Endothelial cell of umbilical vein (primary cell): ENCODE measurements around the gene SRP68. TPM values are rescaled to one million over a fixed set of nuclear protein-coding genes. Genes with fewer than 3 reads are reported as not detected.

Experiments used
- BruUV-seq: library from RNA; stranded (reverse); fragments of 400-500 nt; replicated peaks from 2 replicates; lab custom pipeline; 2021; lab: Mats Ljungman, UMichigan
- CTCF ChIA-PET: fragments of 300-600, 350-600 bp; sonication (Branson Sonifier 250); formaldehyde crosslinking; loops from one replicate; lab custom pipeline; 2021; ENCODE audit warnings: antibody characterized with exemption, inconsistent platforms; lab: Charles Lee
- POLR2A ChIA-PET: fragments of 300-600, 350-600 bp; sonication (Branson Sonifier 250); formaldehyde crosslinking; loops from one replicate; lab custom pipeline; 2021; ENCODE audit warnings: antibody characterized with exemption, inconsistent platforms; lab: Charles Lee
- DNase-seq: peaks from one replicate; pipeline ENCODE4 v3.0.0-alpha.2; 2011; ENCODE audit warnings: low read depth, low spot score
- FAIRE-seq: peaks from 2 replicates; lab custom pipeline; 2011; peaks lifted over from hg19 to GRCh38; lab: Jason Lieb, UNC
- H2AFZ ChIP-seq: 2 replicates; pipeline ENCODE4 v1.6.0; 2012; ENCODE audit warnings: low read depth, low read length, control low read depth, inconsistent platforms
- H3K27ac ChIP-seq: 2 replicates; pipeline ENCODE4 v1.5.1; 2011; ENCODE audit warnings: low read depth, mild to moderate bottlenecking, control low read depth, low read length, moderate library complexity; ENCODE audit not compliant: insufficient read depth
- H3K27me3 ChIP-seq, 2 experiments: 2 replicates each; pipeline versions ENCODE4 v1.6.0 to v1.6.1; 2011; ENCODE audit warnings: low read length in 2 of 2, mixed read lengths in 1 of 2; ENCODE audit not compliant: control insufficient read depth in 2 of 2, insufficient read depth in 2 of 2
- H3K36me3 ChIP-seq, 2 experiments: 2 replicates in 1 of 2; 3 replicates in 1 of 2; pipeline ENCODE4 v1.5.1; 2011; ENCODE audit warnings: low read length in 2 of 2, mild to moderate bottlenecking in 1 of 2, moderate library complexity in 1 of 2; ENCODE audit not compliant: control insufficient read depth in 2 of 2, insufficient read depth in 2 of 2; ENCODE audit errors: extremely low read depth in 1 of 2
- H3K4me1 ChIP-seq: 3 replicates; pipeline ENCODE4 v1.5.1; 2011; ENCODE audit warnings: mild to moderate bottlenecking, low read length; ENCODE audit not compliant: control insufficient read depth, insufficient read depth; ENCODE audit errors: extremely low read depth
- H3K4me2 ChIP-seq: 2 replicates; pipeline ENCODE4 v1.6.1; 2011; ENCODE audit warnings: low read length, control low read depth, mixed read lengths; ENCODE audit not compliant: insufficient read depth
- H3K4me3 ChIP-seq, 3 experiments: fragments of 200-600 bp in 1 of 3; sonication (generic), shearing (Covaris generic) in 1 of 3; replicated peaks in 1 of 3; 2 replicates each; pipeline ENCODE4 v1.5.1; 2011 to 2016; ENCODE audit warnings: control low read depth in 3 of 3, low read length in 3 of 3, mild to moderate bottlenecking in 2 of 3, inconsistent platforms in 1 of 3, low read depth in 1 of 3, moderate library complexity in 1 of 3; ENCODE audit not compliant: insufficient read depth in 1 of 3
- H3K79me2 ChIP-seq: 2 replicates; pipeline ENCODE4 v1.6.0; 2012; ENCODE audit warnings: low read length, inconsistent platforms; ENCODE audit not compliant: control insufficient read depth, insufficient read depth
- H3K9ac ChIP-seq: replicated peaks from 2 replicates; pipeline ENCODE3; 2011; ENCODE audit warnings: low read length, control low read depth; ENCODE audit not compliant: insufficient read depth; ENCODE audit errors: extremely low read depth
- H3K9me1 ChIP-seq: replicated peaks from 3 replicates; pipeline ENCODE4 v1.6.0; 2011; ENCODE audit warnings: mild to moderate bottlenecking, low read length; ENCODE audit not compliant: control insufficient read depth, insufficient read depth; ENCODE audit errors: extremely low read depth
- H3K9me3 ChIP-seq: replicated peaks from 2 replicates; pipeline ENCODE4 v1.5.1; 2012; ENCODE audit warnings: low read length, inconsistent platforms; ENCODE audit not compliant: control insufficient read depth, insufficient read depth
- H4K20me1 ChIP-seq: replicated peaks from 2 replicates; pipeline ENCODE3; 2011; ENCODE audit warnings: mild to moderate bottlenecking, low read length; ENCODE audit not compliant: control insufficient read depth, insufficient read depth; ENCODE audit errors: extremely low read depth
- EZH2 ChIP-seq: IDR thresholded peaks from 2 replicates; pipeline ENCODE4 v1.6.1; 2012; ENCODE audit warnings: borderline replicate concordance, low read depth, mild to moderate bottlenecking, moderate library complexity, low read length, inconsistent platforms; ENCODE audit not compliant: severe bottlenecking
- FOS ChIP-seq: IDR thresholded peaks from 2 replicates; pipeline ENCODE4 v1.6.1; 2011; ENCODE audit warnings: mild to moderate bottlenecking, low read length, moderate library complexity, borderline replicate concordance; ENCODE audit not compliant: insufficient read depth
- GATA2 ChIP-seq: IDR thresholded peaks from 2 replicates; pipeline ENCODE4 v1.7.0; 2011; ENCODE audit warnings: low read depth, mild to moderate bottlenecking, moderate library complexity, mixed read lengths, low read length; ENCODE audit not compliant: insufficient read length, insufficient read depth
- JUN ChIP-seq: IDR thresholded peaks from 2 replicates; pipeline ENCODE4 v1.6.1; 2011; ENCODE audit warnings: borderline replicate concordance, low read depth; ENCODE audit not compliant: insufficient read length, insufficient read depth
- MYC ChIP-seq: IDR thresholded peaks from one replicate; pipeline ENCODE4 v1.6.1; 2011; ENCODE audit warnings: mild to moderate bottlenecking, low read depth, low read length
- POLR2A ChIP-seq: IDR thresholded peaks from 2 replicates; pipeline ENCODE4 v1.6.1; 2012; ENCODE audit warnings: low read depth, mild to moderate bottlenecking, control low read depth, low read length
- POLR2AphosphoS5 ChIP-seq: IDR thresholded peaks from 2 replicates; pipeline ENCODE4 v1.6.1; 2012; ENCODE audit warnings: low read depth, mild to moderate bottlenecking, control low read depth, low read length, moderate library complexity; ENCODE audit not compliant: insufficient read depth
- dilution Hi-C: fragments of 300-500 bp; cut with MboI; formaldehyde crosslinking; loops from one replicate; pipeline ENCODE4 v1.15.0; 2019; ENCODE audit warnings: low sequenced_read_pairs; ENCODE audit not compliant: extremely low pct_ligation_motif_present
- intact Hi-C: fragments of 100-400 bp; cut with micrococcal nuclease; formaldehyde crosslinking; loops from one replicate; pipeline ENCODE4 v1.10.0; 2022
- polyA plus RNA-seq, 4 experiments: library from polyadenylated mRNA; depleted of rRNA in 3 of 4; stranded (reverse) in 3 of 4; unstranded in 1 of 4; fragments of >200 nt; gene quantifications; 2 replicates each; pipeline versions ENCODE4 v1.2.1 to v1.2.3, GENCODE V29; 2011 to 2012; ENCODE audit warnings: missing spikeins in 1 of 4
- total RNA-seq: library from RNA; stranded (reverse); gene quantifications from 2 replicates; pipeline ENCODE4 v1.2.3, GENCODE V29; 2021
- TF ChIP-seq, protein P1 (sequence below), 2 donors: IDR thresholded peaks; 1 replicate in 1 of 2; 2 replicates in 1 of 2; pipeline ENCODE4 v1.5.1; 2011; ENCODE audit warnings: low read length in 2 of 2, mild to moderate bottlenecking in 2 of 2, moderate library complexity in 2 of 2, control low read depth in 1 of 2, inconsistent platforms in 1 of 2, low read depth in 1 of 2; ENCODE audit not compliant: insufficient read depth in 1 of 2; ENCODE audit errors: extremely low read depth in 1 of 2
- TF ChIP-seq, protein P2 (sequence below): IDR thresholded peaks from 2 replicates; pipeline ENCODE4 v1.6.1; 2011; ENCODE audit not compliant: insufficient read depth, insufficient read length

The SRP68 gene
- total and polyA plus RNA-seq, 2 donors (not counting 3 experiments of a cell fraction or from before 2014, with no cell fraction given) = 64.6 to 81.7 TPM

DNA sequence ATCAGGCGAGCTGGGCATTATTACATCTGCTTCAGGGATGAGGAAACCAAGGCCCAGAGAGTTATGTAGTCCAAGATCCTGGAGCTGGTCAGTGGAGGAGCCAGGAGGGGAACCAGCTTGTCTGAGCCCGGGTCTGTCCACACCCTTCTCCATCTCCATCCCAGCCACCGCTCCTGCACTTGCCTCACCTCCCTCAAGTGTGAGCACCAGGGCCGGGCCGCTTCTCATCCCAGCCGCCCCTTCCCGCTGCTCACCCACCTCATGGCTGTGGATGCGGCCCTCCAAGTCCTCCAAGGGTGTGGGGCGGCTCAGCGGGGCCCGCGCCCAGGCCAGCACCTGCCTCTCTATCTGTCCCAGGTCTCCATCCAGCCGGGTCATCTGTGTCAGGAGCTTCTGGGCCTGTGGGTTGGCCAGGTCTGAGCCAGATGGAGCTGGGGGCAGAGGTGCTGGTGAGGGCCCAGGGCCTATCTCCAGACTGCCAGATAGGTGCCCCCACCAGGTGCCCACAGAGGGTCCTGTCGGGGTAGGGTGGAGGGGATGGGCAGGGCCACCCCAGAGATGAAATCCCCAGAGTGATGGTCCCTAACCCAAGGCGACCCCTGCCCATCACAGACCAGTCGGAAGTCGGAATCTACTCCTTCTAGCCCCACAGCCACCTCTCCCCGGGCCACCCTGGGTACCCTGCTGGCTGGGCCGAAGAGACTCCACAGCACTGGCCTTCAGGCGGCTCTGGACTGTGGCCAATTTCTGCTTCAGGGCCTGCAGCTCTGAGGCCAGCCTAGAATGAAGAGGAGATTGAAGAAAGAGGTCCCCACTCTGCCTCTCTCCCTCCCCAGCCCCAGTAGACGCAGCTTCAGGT, 54.6 kb downstream of the SRP68 start:
- no peak overlapping the region for H3K27ac ChIP-seq
- DNase-seq (no peak), FAIRE-seq (no peak)
- no peak overlapping the region for H3K4me2 ChIP-seq
- POLR2A ChIA-PET = no interaction called here
- H3K9ac ChIP-seq = no peak overlapping the region
- no peak overlapping the region for H3K4me3 ChIP-seq
- no peak for TF ChIP-seq FOS
- TF ChIP-seq, protein P1, sequence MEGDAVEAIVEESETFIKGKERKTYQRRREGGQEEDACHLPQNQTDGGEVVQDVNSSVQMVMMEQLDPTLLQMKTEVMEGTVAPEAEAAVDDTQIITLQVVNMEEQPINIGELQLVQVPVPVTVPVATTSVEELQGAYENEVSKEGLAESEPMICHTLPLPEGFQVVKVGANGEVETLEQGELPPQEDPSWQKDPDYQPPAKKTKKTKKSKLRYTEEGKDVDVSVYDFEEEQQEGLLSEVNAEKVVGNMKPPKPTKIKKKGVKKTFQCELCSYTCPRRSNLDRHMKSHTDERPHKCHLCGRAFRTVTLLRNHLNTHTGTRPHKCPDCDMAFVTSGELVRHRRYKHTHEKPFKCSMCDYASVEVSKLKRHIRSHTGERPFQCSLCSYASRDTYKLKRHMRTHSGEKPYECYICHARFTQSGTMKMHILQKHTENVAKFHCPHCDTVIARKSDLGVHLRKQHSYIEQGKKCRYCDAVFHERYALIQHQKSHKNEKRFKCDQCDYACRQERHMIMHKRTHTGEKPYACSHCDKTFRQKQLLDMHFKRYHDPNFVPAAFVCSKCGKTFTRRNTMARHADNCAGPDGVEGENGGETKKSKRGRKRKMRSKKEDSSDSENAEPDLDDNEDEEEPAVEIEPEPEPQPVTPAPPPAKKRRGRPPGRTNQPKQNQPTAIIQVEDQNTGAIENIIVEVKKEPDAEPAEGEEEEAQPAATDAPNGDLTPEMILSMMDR (IDR thresholded peaks at IDR 0.05; ENCODE audit: extremely low read depth in 1 of 2, insufficient read depth in 1 of 2, low read depth in 1 of 2, low read length in 2 of 2) = no peak
- TF ChIP-seq, protein P2, sequence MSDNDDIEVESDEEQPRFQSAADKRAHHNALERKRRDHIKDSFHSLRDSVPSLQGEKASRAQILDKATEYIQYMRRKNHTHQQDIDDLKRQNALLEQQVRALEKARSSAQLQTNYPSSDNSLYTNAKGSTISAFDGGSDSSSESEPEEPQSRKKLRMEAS = no peak
- no peak for TF ChIP-seq EZH2
- no peak for TF ChIP-seq GATA2
- TF ChIP-seq POLR2A = no peak
- no peak for TF ChIP-seq JUN
- TF ChIP-seq MYC = no peak
- no peak for TF ChIP-seq POLR2AphosphoS5
- H3K27me3 ChIP-seq = no peaks in the 10 kb centered on the region
- no peaks in the 10 kb centered on the region for H3K9me3 ChIP-seq
- CTCF ChIA-PET = interaction anchor here (1.1 kb wide), 1 partner anchor 164 kb away, joined by 3 read pairs; no protein-coding TSS in a partner anchor
- BruUV-seq = no TSS peak
- no peaks in the 10 kb centered on the region for H3K36me3 ChIP-seq
- H4K20me1 ChIP-seq = no peaks in the 10 kb centered on the region
- no peaks in the 10 kb centered on the region for H3K4me1 ChIP-seq
- intact Hi-C loops (loop anchor here (10.0 kb wide), 2 partner anchors 167 to 257 kb away; no protein-coding TSS in a partner anchor), dilution Hi-C loops (no loop called here)
- H3K79me2 ChIP-seq = no peaks in the 10 kb centered on the region
- H2AFZ ChIP-seq = no peak overlapping the region
- no peaks in the 10 kb centered on the region for H3K9me1 ChIP-seq
